PC-3 (cell line): Measurements from ENCODE around the gene CSPG4.

Experiments
- EZH2phosphoT487 ChIP-seq: fragments of 300-600 bp; sonication (generic); IDR thresholded peaks from 2 replicates; pipeline ENCODE4 v1.6.1; 2018; ENCODE audit warnings: mild to moderate bottlenecking, antibody characterized with exemption, low read length, borderline replicate concordance
- TF ChIP-seq, protein P1 (sequence below): fragments of 300-600 bp; sonication (generic); conservative IDR thresholded peaks from 2 replicates; pipeline ENCODE4 v1.5.1; 2017; ENCODE audit warnings: antibody characterized with exemption, low read depth, mild to moderate bottlenecking, low read length

DNA sequence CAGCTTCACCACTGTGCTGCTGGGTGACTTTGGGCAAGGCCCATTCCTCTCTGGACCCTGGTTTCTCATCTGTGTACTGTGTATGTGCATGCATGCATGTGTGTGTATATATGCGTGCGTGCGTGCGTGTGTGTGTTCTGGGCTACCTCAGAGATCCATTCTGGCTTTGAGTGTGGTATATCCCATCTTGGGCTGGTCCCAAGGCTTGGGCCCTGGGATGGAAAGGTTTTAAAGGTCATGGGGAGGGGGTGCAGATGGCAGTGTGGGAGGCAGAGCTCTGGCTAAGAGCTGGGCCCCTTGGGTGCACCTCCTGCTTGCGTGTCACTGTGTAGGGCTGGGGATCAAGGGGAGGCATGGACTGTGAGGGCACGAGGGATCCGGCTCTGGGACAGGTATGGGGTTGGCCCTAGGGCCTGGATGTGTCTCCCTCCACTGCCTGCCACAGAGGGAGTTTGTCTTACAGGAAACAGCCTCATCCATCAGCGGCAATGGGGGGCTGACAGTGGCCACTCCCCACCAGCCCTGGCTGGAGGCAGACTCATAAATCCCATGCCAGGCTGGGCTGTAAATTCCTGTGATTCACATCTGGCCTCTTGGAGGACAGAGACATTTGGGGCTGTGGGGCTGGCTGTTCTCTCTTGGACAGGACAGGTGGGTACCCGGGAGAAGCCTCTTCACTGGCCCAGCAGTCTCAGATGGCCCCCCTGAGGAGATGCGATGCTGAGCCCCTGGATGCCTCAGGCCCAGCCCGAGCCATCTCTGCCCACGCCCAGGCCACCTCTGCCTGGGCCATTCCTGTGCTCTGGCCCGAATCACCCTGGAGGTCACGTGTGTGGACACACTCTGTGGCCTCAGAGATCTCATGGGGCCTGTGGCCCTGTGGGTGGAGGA lies 21.4 kb upstream of the CSPG4 start:
- TF ChIP-seq, protein P1, sequence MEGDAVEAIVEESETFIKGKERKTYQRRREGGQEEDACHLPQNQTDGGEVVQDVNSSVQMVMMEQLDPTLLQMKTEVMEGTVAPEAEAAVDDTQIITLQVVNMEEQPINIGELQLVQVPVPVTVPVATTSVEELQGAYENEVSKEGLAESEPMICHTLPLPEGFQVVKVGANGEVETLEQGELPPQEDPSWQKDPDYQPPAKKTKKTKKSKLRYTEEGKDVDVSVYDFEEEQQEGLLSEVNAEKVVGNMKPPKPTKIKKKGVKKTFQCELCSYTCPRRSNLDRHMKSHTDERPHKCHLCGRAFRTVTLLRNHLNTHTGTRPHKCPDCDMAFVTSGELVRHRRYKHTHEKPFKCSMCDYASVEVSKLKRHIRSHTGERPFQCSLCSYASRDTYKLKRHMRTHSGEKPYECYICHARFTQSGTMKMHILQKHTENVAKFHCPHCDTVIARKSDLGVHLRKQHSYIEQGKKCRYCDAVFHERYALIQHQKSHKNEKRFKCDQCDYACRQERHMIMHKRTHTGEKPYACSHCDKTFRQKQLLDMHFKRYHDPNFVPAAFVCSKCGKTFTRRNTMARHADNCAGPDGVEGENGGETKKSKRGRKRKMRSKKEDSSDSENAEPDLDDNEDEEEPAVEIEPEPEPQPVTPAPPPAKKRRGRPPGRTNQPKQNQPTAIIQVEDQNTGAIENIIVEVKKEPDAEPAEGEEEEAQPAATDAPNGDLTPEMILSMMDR, result no peak
- TF ChIP-seq EZH2phosphoT487, result no peak
